ENCODE data around the gene SMAD3. TPM values are rescaled to one million over a fixed set of nuclear protein-coding genes. Genes with fewer than 3 reads are reported as not detected.

The SMAD3 gene
- total RNA-seq, 1 donor: 96.3 TPM

DNA sequence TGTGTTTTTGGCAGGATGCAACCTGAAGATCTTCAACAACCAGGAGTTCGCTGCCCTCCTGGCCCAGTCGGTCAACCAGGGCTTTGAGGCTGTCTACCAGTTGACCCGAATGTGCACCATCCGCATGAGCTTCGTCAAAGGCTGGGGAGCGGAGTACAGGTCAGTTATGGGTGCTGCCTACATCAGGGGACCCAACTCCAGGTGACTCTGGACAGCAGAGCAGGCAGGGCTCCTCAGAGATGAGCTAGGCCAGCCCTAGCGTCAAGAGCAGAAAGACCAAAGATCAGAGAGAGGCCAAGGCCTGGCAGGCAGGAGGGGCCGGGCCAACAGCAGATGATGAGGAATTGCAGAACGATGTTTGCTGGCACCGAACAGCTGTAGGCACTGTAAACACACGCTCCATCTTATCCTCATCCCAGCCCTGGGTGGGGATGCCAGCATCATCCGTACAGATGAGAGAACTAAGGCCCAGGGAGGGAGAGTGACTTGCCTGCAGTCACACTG, 122.0 kb downstream of the SMAD3 start:
- no peak overlapping the region for H3K4me3 ChIP-seq (ENCODE audit: low read depth, low read length)
- DNase-seq (ENCODE audit: low read depth): peak; percentile 18
- TF ChIP-seq, protein P1, sequence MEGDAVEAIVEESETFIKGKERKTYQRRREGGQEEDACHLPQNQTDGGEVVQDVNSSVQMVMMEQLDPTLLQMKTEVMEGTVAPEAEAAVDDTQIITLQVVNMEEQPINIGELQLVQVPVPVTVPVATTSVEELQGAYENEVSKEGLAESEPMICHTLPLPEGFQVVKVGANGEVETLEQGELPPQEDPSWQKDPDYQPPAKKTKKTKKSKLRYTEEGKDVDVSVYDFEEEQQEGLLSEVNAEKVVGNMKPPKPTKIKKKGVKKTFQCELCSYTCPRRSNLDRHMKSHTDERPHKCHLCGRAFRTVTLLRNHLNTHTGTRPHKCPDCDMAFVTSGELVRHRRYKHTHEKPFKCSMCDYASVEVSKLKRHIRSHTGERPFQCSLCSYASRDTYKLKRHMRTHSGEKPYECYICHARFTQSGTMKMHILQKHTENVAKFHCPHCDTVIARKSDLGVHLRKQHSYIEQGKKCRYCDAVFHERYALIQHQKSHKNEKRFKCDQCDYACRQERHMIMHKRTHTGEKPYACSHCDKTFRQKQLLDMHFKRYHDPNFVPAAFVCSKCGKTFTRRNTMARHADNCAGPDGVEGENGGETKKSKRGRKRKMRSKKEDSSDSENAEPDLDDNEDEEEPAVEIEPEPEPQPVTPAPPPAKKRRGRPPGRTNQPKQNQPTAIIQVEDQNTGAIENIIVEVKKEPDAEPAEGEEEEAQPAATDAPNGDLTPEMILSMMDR (IDR thresholded peaks at IDR 0.05; ENCODE audit: insufficient read depth, low read length): no peak

DNA sequence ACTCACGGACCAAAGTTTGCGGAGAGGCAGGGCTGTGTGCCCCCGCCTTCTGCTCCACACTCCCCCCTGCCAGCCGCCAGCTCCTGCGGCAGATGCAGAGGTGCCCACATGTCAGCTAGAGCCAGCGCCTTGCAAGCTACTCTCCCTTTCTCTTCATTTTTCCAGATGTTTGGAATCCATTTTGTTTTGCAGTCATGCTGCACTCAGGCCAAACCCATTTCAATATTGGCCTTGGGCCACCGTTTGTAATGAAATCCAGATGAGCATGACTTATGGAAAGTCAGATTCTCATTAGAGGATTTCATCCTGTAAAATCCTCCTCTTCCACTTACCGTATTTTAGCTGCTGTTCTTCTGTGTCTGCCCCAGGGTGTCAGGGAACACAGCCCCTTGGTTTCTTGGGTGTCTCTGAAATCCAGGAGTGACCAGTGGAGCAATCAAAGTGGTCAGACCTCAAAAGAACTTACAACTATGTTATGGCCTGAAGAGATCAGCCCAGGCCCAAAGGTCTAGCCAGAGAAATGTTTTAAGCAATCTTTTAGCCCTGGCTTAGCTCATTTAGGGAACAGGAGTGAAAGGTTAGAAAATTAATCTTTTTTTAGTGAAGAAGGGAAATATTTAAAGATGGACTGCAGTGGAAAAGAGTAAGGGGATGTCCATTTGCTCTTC, 123.3 kb downstream of the SMAD3 start:
- peak; percentile 98 for DNase-seq (ENCODE audit: low read depth)
- no peak overlapping the region for H3K4me3 ChIP-seq (ENCODE audit: low read depth, low read length)
- TF ChIP-seq, protein P1 (IDR thresholded peaks at IDR 0.05; ENCODE audit: insufficient read depth, low read length): no peak

DNA sequence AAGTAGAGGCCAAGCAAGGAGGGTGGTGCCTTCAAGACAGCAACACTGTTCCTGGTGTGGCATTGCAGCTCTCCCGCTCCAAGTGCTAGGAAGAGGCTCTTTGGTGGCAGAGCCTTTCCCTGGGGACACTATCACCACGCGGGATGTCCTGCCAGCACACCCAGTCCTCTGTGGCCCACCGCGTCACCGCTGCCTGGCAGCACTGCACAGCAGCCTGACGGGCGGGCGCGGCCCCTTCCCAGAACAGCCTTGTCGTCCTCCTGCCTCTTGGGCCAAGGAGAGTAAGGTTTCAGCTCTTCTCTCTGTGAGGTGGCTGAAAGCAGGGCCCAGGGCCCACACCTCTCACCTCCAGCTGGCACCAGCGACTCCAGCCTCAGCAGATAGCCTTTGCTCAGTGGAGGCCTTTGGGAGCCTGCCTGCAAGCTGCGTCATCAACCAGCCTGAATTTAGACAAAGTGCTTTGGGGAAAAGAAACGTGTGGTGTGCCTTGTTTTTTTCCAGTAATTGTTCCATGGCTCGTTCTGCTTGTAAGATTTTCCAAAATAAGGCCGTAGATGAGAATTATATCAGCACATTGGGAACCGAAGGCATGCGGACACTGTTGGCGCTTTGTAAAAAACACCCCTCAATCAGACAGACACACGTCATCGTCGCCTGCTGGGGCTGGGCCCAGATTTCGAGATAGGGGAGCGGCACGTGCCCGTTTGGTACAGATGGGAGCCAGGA, 124.1 kb downstream of the SMAD3 start:
- peak; percentile 94 for DNase-seq (ENCODE audit: low read depth)
- H3K4me3 ChIP-seq (ENCODE audit: low read depth, low read length): no peak overlapping the region
- TF ChIP-seq, protein P1 (IDR thresholded peaks at IDR 0.05; ENCODE audit: insufficient read depth, low read length): no peak

DNA sequence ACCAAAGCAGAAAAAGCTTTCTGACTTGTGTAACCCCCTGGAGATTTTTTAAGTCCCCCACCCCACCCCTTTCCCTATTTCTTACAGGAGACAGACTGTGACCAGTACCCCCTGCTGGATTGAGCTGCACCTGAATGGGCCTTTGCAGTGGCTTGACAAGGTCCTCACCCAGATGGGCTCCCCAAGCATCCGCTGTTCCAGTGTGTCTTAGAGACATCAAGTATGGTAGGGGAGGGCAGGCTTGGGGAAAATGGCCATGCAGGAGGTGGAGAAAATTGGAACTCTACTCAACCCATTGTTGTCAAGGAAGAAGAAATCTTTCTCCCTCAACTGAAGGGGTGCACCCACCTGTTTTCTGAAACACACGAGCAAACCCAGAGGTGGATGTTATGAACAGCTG, 124.9 kb downstream of the SMAD3 start:
- DNase-seq (ENCODE audit: low read depth): no peak
- TF ChIP-seq, protein P1 (IDR thresholded peaks at IDR 0.05; ENCODE audit: insufficient read depth, low read length): no peak

DNA sequence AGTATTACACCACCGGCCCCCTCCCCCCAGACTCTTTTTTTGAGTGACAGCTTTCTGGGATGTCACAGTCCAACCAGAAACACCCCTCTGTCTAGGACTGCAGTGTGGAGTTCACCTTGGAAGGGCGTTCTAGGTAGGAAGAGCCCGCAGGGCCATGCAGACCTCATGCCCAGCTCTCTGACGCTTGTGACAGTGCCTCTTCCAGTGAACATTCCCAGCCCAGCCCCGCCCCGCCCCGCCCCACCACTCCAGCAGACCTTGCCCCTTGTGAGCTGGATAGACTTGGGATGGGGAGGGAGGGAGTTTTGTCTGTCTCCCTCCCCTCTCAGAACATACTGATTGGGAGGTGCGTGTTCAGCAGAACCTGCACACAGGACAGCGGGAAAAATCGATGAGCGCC, 125.4 kb downstream of the SMAD3 start:
- H3K4me3 ChIP-seq (ENCODE audit: low read depth, low read length): no peak overlapping the region
- TF ChIP-seq, protein P1 (IDR thresholded peaks at IDR 0.05; ENCODE audit: insufficient read depth, low read length): no peak
- no peak for DNase-seq (ENCODE audit: low read depth)

More for the DNA sequence above, 124.9 kb downstream of the SMAD3 start:
- H3K4me3 ChIP-seq (ENCODE audit: low read depth, low read length): no peak overlapping the region

DNA sequence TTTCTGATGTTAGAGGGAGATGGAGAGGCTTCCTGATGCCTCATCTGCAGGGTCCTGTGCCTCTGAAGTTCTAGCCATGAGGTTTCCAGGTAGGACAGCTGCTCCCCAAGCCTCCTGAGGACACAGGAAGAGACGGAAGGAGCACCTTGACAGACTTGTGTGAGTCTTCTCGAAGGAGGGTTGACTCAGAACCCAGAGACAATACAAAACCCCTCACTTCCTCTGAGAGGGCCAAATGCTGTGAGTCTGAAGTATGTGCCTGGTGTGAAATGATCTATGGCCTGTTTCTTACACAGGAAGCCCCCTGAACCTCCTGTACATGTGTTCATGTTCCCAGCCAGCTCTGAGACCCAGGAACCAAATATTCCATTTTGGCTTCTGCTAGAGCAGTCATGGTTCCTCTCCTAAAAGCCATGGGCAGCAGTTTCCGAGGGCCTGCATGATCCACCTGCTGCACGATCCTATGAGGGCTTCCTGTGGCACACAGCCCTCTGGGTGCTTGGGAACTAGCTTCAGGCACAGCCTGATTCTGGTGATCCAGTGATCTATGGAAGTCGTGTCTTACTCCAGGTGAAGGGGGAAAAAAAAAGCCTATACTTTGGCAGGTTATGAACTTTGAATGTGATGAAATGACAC, 126.9 kb downstream of the SMAD3 start:
- no peak overlapping the region for H3K4me3 ChIP-seq (ENCODE audit: low read depth, low read length)
- no peak for DNase-seq (ENCODE audit: low read depth)
- TF ChIP-seq, protein P1 (IDR thresholded peaks at IDR 0.05; ENCODE audit: insufficient read depth, low read length): no peak
